PC-3 (cell line): ENCODE results near the gene PCGF5.

ENCODE experiments used
- EZH2phosphoT487 ChIP-seq: fragments of 300-600 bp; sonication (generic); IDR thresholded peaks from 2 replicates; pipeline ENCODE4 v1.6.1; 2018; ENCODE audit warnings: mild to moderate bottlenecking, antibody characterized with exemption, low read length, borderline replicate concordance
- TF ChIP-seq, protein P1 (sequence below): fragments of 300-600 bp; sonication (generic); conservative IDR thresholded peaks from 2 replicates; pipeline ENCODE4 v1.5.1; 2017; ENCODE audit warnings: antibody characterized with exemption, low read depth, mild to moderate bottlenecking, low read length

DNA sequence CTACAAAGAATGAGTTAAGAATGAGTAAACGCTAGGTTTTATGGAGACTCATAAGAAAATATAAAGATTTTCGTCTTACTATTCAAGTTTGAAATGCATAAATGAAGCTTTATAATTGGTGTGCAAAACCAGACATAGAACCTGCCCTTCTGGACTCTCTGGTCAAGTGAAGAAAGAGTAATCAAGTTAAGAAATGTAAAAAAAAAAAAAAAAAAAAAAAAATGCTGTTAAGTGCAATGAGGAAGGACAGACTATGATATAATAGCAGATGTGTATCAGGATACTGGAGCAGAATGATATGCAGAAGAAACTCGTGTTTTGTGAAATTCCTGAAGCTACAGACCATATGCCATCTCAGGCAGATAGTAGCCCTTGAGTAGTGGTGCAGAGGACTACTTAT lies 5.6 kb downstream of the PCGF5 start:
- TF ChIP-seq, protein P1, sequence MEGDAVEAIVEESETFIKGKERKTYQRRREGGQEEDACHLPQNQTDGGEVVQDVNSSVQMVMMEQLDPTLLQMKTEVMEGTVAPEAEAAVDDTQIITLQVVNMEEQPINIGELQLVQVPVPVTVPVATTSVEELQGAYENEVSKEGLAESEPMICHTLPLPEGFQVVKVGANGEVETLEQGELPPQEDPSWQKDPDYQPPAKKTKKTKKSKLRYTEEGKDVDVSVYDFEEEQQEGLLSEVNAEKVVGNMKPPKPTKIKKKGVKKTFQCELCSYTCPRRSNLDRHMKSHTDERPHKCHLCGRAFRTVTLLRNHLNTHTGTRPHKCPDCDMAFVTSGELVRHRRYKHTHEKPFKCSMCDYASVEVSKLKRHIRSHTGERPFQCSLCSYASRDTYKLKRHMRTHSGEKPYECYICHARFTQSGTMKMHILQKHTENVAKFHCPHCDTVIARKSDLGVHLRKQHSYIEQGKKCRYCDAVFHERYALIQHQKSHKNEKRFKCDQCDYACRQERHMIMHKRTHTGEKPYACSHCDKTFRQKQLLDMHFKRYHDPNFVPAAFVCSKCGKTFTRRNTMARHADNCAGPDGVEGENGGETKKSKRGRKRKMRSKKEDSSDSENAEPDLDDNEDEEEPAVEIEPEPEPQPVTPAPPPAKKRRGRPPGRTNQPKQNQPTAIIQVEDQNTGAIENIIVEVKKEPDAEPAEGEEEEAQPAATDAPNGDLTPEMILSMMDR, result no peak
- no peak for TF ChIP-seq EZH2phosphoT487
